ENCODE measurements around the gene KIAA1549. TPM values are rescaled to one million over a fixed set of nuclear protein-coding genes. Genes with fewer than 3 reads are reported as not detected.

KIAA1549 gene
- total and polyA plus RNA-seq, 10 of the 15 experiments (the other 5 are each of a cell fraction or from before 2014, with no cell fraction given) = 0.02 to 0.82 (median 0.22) TPM

GRCh38 chr7:138828302-138828701 is 152.9 kb downstream of the KIAA1549 start:
- Histone ChIP-seq H3K4me2 (ENCODE audit: control insufficient read depth, insufficient read depth) (no peak overlapping the region), H3K27ac (ENCODE audit: control insufficient read depth, insufficient read depth) (no peak overlapping the region), H3K9me3 (replicated peaks; ENCODE audit: control insufficient read depth, insufficient read depth, low read length) (no peaks in the 10 kb centered on the region), H2AFZ (ENCODE audit: control insufficient read depth, low read depth, low read length) (no peak overlapping the region), H3K9ac (ENCODE audit: control insufficient read depth, insufficient read depth, low read length) (no peak overlapping the region), H3K4me1 (ENCODE audit: control insufficient read depth, insufficient read depth, low read length) (no peaks in the 10 kb centered on the region), H3K4me3 (no peak overlapping the region), H3K79me2 (ENCODE audit: control insufficient read depth, insufficient read depth, low read length) (no peaks in the 10 kb centered on the region), H3K27me3 (replicated peaks in 1 of 2; ENCODE audit: control insufficient read depth in 2 of 2, insufficient read depth in 2 of 2, low read length in 1 of 2) (no peaks in the 10 kb centered on the region), H4K20me1 (ENCODE audit: control insufficient read depth, insufficient read depth) (no peaks in the 10 kb centered on the region), H3K36me3 (ENCODE audit: control insufficient read depth in 2 of 2, insufficient read depth in 2 of 2, low read length in 1 of 2) (no peaks in the 10 kb centered on the region)
- WGBS (ENCODE audit: insufficient coverage, insufficient replicate concordance, low lambda C conversion rate, missing lambda C conversion rate) = 56% methylated on average over 2 of the region's 2 CpGs
- intact Hi-C loops (cut with micrococcal nuclease; ENCODE audit: unreplicated experiment) = no loop called here
- no peak for TF ChIP-seq JUND (IDR thresholded peaks at IDR 0.05; ENCODE audit: low read depth, low read length)
- TF ChIP-seq ATF3 (IDR thresholded peaks at IDR 0.05; ENCODE audit: borderline replicate concordance, extremely low read depth, low read depth, low read length) = no peak
- ATAC-seq = no peak
- ChIA-PET POLR2A (no interaction called here), CTCF (interaction anchor here (1.8 kb wide), 1 partner anchor 90 kb away, joined by 3 read pairs; no protein-coding TSS in a partner anchor), RAD21 (ENCODE audit: unreplicated experiment) (no interaction called here), SMC1A (ENCODE audit: uncharacterized antibody, unreplicated experiment) (no interaction called here)
- in situ Hi-C loops (cut with MboI) = no loop called here
- FAIRE-seq = no peak
- DNase-seq (ENCODE audit: low read depth, low spot score) = no peak
- BruUV-seq (replicated peaks) = no TSS peak

DNA sequence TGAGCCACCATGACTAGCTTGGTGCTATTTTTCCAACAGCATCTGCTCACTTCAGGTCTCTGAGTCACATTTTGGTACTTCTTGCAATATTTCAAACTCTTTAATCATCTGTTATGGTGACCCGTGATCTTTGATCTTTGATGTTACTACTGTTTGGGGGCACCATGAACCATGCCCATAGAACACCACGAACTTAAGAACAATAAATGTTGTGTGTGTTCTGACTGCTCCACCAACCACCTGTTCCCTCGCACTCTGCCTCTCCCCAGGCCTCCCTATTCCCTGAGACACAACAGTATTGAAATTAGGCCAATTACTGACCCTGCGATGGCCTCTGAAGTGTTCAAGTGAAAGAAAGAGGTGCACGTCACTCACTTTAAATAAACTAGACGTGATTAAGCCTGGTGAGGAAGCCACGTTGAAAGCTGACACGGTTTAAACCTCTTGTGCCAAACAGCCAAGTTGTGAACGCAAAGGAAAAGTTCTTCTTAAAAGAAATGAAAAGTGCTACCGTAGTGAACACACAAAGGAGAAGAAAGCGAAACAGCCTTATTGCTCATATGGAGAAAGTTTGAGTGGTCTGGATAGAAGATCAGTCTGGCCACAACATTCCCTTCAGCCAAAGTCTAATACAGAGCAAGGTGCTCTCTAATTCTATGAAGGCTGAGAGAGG is 156.0 kb downstream of the KIAA1549 start:
- WGBS (ENCODE audit: insufficient coverage, insufficient replicate concordance, low lambda C conversion rate, missing lambda C conversion rate) = 52% methylated on average over 11 of the region's 11 CpGs
- Histone ChIP-seq H2AFZ (ENCODE audit: control insufficient read depth, low read depth, low read length) (no peak overlapping the region), H3K27me3 (replicated peaks in 1 of 2; ENCODE audit: control insufficient read depth in 2 of 2, insufficient read depth in 2 of 2, low read length in 1 of 2) (no peaks in the 10 kb centered on the region), H3K9ac (ENCODE audit: control insufficient read depth, insufficient read depth, low read length) (no peak overlapping the region), H3K4me3 (no peak overlapping the region), H4K20me1 (ENCODE audit: control insufficient read depth, insufficient read depth) (no peaks in the 10 kb centered on the region), H3K4me1 (ENCODE audit: control insufficient read depth, insufficient read depth, low read length) (no peaks in the 10 kb centered on the region), H3K4me2 (ENCODE audit: control insufficient read depth, insufficient read depth) (no peak overlapping the region), H3K9me3 (replicated peaks; ENCODE audit: control insufficient read depth, insufficient read depth, low read length) (no peaks in the 10 kb centered on the region), H3K27ac (ENCODE audit: control insufficient read depth, insufficient read depth) (no peak overlapping the region), H3K36me3 (ENCODE audit: control insufficient read depth in 2 of 2, insufficient read depth in 2 of 2, low read length in 1 of 2) (no peaks in the 10 kb centered on the region), H3K79me2 (ENCODE audit: control insufficient read depth, insufficient read depth, low read length) (no peaks in the 10 kb centered on the region)
- ChIA-PET POLR2A (no interaction called here), SMC1A (ENCODE audit: uncharacterized antibody, unreplicated experiment) (no interaction called here), RAD21 (ENCODE audit: unreplicated experiment) (no interaction called here), CTCF (no interaction called here)
- TF ChIP-seq CBFB (IDR thresholded peaks at IDR 0.05; ENCODE audit: low read depth) (no peak), SP1 (IDR thresholded peaks at IDR 0.05; ENCODE audit: low read depth, low read length) (no peak), TCF3 (IDR thresholded peaks at IDR 0.05; ENCODE audit: borderline replicate concordance, insufficient read depth, low read depth, low read length) (no peak), ZNF24 (IDR thresholded peaks at IDR 0.05) (no peak), TARDBP (IDR thresholded peaks at IDR 0.05; ENCODE audit: borderline replicate concordance) (no peak), POLR2A (IDR thresholded peaks at IDR 0.05; ENCODE audit: low read depth, low read length) (no peak), MEF2A (IDR thresholded peaks at IDR 0.05; ENCODE audit: insufficient read depth, low read depth, low read length) (no peak), RELA (IDR thresholded peaks at IDR 0.05; ENCODE audit: borderline replicate concordance, partially characterized antibody) (no peak), FOXK2 (IDR thresholded peaks at IDR 0.05) (no peak), ZSCAN29 (IDR thresholded peaks at IDR 0.05) (no peak)
- TF ChIP-seq, protein P1, sequence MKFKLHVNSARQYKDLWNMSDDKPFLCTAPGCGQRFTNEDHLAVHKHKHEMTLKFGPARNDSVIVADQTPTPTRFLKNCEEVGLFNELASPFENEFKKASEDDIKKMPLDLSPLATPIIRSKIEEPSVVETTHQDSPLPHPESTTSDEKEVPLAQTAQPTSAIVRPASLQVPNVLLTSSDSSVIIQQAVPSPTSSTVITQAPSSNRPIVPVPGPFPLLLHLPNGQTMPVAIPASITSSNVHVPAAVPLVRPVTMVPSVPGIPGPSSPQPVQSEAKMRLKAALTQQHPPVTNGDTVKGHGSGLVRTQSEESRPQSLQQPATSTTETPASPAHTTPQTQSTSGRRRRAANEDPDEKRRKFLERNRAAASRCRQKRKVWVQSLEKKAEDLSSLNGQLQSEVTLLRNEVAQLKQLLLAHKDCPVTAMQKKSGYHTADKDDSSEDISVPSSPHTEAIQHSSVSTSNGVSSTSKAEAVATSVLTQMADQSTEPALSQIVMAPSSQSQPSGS (IDR thresholded peaks at IDR 0.05; ENCODE audit: low read length) = no peak
- in situ Hi-C loops (cut with MboI) (no loop called here), intact Hi-C loops (cut with micrococcal nuclease; ENCODE audit: unreplicated experiment) (no loop called here)
- BruUV-seq (replicated peaks) = no TSS peak
- DNase-seq (ENCODE audit: low read depth, low spot score) (no peak), ATAC-seq (no peak), FAIRE-seq (no peak)
